Astrocyte (in vitro differentiated cells and primary cell): ENCODE data around the gene CDKN2C.

Experiments used
- CTCF ChIP-seq: IDR thresholded peaks from 2 replicates; pipeline ENCODE4 v1.5.1; 2011; ENCODE audit warnings: low read depth, mild to moderate bottlenecking, inconsistent platforms, low read length, moderate library complexity; ENCODE audit not compliant: insufficient read depth
- EZH2 ChIP-seq: IDR thresholded peaks from 2 replicates; pipeline ENCODE4 v1.6.1; 2012; ENCODE audit warnings: mild to moderate bottlenecking, low read length, inconsistent platforms; ENCODE audit not compliant: insufficient read depth

GRCh38 chr1:50950396-50950795 lies 19.6 kb upstream of the CDKN2C start:
- no peak for TF ChIP-seq CTCF
- no peak for TF ChIP-seq EZH2
